ENCODE data around the gene ME3.
"Not testable (repeated sequence)": the region's sequence is repeated elsewhere in the genome, so short reads cannot be mapped to it uniquely, and the experiment has no call there.

The ME3 gene

GRCh38 chr11:86453290-86454030, 219.0 kb downstream of the ME3 start:
- no peak for DNase-seq

- DNase-seq = no peak
These were observed 222.3 kb downstream of the ME3 start for GRCh38 chr11:86449993-86450629.

DNA sequence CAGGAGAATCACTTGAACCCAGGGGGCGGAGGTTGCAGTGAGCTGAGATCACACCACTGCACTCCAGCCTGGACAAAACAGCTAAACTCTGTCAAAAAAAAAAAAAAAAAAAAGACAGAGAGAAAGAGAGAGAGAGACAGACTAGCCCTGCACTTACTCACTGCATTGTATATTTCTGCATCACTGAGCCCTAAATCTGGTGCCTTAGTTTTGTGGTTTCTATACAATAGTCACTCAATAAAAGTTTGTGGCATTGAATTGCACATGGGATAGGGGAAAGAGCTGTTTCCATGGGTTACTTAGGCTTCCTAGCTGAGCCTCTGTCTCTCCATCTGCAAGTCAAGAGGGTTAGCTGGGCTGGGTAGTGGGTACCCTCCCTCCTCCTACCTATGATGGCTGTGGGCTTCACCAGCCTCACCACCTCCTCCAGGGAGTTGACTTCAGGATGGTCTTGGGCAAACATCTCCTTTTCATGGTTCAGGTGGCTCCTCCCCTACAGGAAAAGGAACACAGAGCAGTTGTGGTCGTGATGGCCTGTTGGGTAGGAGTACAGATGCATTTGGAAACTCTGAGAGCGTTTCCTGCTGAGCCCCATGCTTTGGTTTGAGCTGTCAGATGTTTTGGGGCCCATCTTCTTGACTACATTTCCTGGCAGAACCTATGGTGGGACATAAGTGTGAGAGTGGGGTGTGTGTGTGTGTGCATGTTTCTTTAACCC, 224.5 kb downstream of the ME3 start:
- DNase-seq = no peak

GRCh38 chr11:86446924-86447285, 225.5 kb downstream of the ME3 start:
- no peak for DNase-seq

DNA sequence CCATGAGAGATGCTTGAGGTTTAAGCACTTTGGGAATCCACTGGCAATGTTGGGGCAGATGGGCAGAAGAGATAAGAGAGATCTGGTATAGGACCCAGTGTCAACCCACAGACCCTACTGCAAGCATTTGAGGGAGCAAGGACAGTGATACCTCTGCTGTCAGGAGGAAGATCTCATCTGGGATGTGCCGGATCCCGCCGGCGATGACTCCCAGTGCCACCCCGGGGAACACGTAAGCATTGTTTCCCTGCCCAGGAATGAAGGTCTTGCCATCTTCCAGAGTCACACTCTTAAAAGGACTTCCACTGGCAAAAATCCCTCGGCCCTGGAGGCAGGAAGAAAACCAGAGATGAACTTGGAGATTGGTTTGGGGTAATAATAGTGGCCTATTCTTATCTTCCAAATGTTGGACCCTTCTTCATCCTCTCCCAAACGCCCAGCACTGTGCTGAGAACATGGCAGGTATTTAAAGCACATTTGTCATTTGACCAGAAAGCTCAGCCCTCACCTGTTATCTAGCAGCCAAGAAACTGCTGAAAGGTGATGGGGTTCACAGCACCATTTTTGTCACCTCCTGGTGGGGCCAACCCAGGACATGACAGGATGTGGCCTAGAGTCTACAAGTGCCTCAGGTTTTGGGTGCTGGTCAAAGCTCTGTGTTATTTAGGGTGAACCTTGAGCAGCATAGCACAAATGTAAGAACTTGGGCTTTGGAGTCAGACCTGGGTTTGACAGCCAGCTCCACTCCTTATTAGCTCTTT, 226.1 kb downstream of the ME3 start:
- DNase-seq = no peak

DNA sequence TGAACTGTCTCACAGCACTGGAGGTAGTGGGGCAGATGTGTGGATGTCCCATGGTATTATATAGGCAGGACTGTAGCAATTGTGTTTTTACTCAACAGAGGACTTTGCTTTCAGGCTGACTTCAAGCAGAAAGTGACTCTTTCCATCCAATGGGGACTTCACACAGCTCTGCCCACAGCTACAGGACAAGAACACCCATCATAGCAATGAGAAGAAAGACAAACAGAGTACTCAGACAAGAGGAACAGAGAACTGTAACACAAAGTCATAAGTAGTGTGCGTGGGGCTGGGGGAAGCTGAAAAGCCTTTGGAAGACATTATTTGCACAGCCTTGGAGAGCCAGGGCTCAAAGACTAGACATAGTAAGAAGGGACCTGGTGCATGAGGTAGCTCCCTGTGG, 227.4 kb downstream of the ME3 start:
- no peak for DNase-seq

DNA sequence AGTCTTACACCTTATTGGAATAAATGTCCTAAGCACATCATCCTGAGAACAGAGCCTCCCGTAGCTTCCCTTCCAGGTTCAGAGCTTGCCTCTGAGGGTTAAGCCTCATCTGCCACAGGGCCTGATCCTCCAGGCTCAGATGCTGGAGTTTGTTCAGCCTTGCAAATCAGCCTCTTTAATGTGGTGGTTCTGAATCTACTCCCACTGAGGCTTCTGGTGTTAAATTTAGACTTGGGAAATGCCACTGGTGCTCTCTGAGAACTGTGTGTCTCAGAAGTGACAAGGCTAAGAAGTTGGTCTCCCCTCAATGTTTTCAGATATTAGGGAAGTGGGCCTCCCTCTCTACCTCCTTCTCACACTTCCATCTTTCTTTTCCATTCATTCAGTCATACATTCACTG, 229.0 kb downstream of the ME3 start:
- DNase-seq = no peak

DNA sequence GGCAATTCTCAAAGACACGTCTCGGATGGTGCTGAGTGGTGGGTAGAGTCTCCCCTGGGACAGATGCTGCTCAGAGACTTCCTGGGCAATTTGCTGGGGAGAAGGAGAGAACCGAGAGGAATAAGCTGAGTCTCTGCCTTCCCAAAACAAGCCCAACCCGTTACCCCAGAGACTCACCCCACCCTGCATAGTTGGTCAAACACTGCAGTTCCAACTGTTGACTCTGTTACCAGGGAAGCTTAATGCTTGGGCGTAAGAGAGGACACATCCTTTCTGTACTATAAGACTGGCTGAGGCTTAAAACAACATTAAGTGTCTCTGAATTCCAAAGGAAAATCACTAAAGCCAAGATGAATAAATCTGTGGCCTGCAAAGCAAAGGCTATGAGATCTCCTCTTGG, 229.6 kb downstream of the ME3 start:
- DNase-seq = no peak

- DNase-seq = no peak
These were observed 230.0 kb downstream of the ME3 start for GRCh38 chr11:86442420-86442819.

DNA sequence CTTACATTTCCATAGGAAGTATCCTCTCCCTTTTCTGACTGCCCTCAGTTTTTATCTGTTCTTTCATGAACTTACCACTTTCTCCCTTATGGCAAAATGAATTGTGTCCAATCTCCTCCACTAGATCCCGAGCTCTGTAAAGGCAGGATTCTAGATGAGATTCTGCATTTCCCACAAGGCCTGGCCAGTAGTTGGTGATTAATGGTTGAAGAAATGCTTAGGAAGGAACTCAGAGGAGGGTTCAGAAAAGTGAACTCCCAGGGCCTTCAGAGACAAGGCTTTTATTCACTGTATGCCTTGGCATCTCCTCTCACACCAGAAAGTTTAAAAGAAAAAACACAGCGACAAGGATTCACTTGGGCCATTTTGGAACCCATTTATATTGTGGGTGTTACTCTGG, 231.6 kb downstream of the ME3 start:
- no peak for DNase-seq

GRCh38 chr11:86440305-86440716, 232.1 kb downstream of the ME3 start:
- no peak for DNase-seq

GRCh38 chr11:86438685-86439084, 233.7 kb downstream of the ME3 start:
- no peak for DNase-seq

DNA sequence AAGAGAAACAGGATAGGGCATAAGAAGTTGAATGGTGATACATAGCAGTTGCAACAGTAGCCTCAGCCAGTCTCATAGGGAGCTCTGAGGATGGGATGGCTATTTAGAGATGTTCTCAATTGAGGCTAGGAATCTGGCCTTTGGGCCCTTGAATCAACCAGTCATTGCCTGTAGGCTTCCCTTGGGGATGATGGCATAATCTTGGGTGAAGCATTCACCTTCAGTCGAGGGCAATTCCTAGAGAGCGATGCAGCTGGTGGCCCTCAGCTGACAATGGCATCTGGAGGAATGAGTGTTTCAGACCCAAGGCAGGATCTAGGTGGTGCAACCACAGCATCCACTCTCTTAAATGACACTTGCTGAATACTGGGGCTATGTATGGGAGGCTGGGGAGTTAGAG, 236.7 kb downstream of the ME3 start:
- DNase-seq = no peak

DNA sequence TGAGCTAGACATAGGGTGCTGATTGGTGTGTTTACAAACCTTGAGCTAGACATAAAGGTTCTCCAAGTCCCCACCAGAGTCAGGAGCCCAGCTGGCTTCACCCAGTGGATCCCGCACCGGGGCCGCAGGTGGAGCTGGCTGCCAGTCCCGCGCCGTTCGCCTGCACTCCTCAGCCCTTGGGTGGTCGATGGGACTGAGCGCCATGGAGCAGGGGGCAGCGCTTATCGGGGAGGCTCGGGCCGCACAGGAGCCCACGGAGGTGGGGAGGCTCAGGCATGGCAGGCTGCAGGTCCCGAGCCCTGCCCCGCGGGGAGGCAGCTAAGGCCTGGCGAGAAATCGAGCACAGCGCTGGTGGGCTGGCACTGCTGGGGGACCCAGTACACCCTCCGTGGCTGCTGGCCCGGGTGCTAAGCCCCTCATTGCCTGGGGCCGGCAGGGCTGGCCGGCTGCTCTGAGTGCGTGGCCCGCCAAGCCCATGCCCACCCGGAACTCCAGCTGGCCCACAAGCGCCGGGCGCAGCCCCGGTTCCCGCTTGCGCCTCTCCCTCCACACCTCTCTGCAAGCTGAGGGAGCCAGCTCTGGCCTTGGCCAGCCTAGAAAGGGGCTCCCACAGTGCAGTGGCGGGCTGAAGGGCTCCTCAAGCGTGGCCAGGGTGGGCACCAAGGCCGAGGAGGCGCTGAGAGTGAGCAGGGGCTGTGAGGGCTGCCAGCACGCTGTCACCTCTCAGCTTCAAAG, 238.9 kb downstream of the ME3 start:
- not testable (repeated sequence) for DNase-seq

GRCh38 chr11:86431258-86431657, 241.2 kb downstream of the ME3 start:
- no peak for DNase-seq

DNA sequence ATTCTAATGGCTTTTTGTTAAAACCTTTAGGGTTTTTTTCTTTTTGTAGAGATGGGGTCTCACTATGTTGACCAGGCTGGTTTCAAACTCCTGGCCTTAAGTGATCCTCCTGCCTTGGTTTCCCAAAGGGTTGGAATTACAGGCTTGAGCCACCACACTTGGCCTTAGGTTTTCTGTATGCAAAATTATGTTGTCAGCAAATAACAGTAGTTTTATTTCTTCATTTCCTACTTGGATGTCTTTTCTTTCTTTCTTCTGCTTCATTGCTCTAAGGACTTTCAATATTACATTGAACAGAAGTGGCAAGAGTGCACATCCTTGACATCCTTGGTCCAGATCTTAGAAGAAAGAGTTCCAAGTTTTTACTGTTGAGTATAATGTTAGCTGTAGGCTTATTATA, 245.0 kb downstream of the ME3 start:
- no peak for DNase-seq

DNA sequence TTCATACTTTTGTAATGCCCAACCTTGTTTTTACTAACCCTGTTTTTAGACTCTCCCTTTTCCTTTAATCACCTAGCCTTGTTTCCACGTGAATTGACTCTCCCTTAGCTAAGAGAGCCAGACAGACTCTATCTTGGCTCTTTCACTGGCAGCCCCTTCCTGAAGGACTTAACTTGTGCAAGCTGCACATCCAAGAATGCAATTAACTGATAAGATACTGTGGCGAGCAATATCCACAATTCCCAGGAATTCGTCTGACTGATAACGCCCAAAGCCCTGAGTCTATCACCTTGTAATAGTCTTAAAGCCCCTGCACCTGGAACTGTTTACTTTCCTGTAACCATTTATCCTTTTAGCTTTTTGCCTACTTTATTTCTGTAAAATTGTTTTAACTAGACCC, 248.9 kb downstream of the ME3 start:
- DNase-seq = not testable (repeated sequence)

DNA sequence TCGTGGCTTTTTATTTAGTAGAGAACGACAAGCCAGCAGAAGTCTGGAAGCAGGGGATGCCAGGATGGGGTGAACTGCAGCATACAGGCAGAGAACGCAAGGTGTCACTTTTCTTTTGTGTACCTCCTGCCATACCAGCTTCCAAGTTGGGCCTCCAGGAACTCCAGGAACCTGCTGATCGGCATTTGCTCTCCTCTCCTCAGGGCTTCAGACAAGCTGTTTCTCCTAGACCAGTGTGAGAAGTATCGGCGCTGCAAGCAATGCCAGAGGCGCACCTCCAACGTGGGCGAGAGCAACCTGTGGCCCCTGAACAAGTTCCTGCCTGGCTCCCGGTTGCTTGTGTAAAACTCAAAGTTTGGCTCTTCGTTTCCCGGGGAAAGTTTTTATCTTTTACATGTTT, 250.0 kb downstream of the ME3 start:
- no peak for DNase-seq

DNA sequence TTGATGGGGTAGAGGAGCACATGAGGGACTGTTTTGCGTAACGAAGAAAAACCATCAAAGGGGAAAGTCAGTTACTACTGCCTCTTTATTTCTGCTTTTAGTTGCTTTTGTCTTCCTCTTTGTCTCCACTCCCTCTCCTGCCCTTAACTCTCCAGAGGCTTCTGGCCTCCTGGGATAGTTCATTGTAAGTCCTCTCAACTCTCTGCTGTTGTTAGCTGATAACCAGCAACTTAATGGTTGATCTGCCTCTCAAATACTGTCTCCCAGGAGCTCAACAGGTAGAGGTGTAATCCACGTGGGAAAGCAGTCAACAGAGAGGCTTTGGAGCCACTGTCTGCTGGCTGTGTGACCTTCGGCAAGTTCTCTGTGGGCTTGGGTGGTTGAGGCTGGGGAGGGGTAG, 250.5 kb downstream of the ME3 start:
- DNase-seq = no peak

GRCh38 chr11:86418917-86419316, 253.5 kb downstream of the ME3 start:
- DNase-seq = no peak

- no peak for DNase-seq
These were observed 253.9 kb downstream of the ME3 start for GRCh38 chr11:86418513-86418912.

- DNase-seq = no peak
These were observed 254.3 kb downstream of the ME3 start for GRCh38 chr11:86418106-86418505.

DNA sequence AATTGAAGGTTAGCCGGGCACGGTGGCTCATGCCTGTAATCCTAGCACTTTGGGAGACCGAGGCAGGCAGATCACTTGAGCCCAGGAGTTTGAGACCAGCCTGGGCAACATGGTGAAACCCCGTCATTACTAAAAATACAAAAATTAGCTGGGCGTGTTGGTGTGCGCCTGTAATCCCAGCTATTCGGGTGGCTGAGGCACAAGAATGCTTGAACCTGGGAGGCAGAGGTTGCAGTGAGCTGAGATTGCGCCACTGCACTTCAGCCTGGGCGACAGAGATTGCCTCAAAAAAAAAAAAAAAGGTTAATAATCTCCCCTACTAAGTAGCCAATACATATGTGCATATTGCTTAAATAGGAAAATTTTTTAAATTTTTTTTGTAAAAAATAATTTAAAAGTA, 255.5 kb downstream of the ME3 start:
- DNase-seq = not testable (repeated sequence)

Data from NCI-H1417 treated with DMSO at 0.1 percent for 48 hours (cell line).